ENCODE data around the gene CACNA1I.

GRCh38 chr22:39677967-39678366 lies 107.4 kb downstream of the CACNA1I start:
- no peak for TF ChIP-seq CTCF (IDR thresholded peaks at IDR 0.05)
- no peak for TF ChIP-seq POLR2A (IDR thresholded peaks at IDR 0.05)
- TF ChIP-seq EP300 (IDR thresholded peaks at IDR 0.05): no peak
